ENCODE measurements around the gene RRAS2. TPM values are rescaled to one million over a fixed set of nuclear protein-coding genes. Genes with fewer than 3 reads are reported as not detected.

The RRAS2 gene
- total RNA-seq, 1 donor = 138 TPM

DNA sequence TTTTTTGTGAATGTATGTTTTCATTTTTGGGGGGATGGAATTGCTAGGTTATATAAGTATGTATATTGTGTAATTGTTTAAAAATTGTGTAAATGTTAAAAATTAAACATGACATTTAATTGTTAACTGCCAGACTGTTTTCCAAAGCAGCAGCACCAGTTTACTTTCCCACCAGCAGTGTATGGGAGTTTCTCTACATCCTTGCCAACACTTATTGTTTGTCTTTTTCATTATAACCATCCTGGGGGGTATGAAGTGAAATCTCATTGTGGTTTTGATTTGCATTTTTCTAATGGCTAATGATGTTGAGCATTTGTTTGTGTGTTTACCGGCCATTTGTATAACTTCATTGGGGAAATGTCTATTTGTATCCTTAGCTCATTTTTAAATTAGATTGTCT lies 31.7 kb upstream of the RRAS2 start:
- DNase-seq (ENCODE audit: low read depth) = no peak
- TF ChIP-seq, protein P1, sequence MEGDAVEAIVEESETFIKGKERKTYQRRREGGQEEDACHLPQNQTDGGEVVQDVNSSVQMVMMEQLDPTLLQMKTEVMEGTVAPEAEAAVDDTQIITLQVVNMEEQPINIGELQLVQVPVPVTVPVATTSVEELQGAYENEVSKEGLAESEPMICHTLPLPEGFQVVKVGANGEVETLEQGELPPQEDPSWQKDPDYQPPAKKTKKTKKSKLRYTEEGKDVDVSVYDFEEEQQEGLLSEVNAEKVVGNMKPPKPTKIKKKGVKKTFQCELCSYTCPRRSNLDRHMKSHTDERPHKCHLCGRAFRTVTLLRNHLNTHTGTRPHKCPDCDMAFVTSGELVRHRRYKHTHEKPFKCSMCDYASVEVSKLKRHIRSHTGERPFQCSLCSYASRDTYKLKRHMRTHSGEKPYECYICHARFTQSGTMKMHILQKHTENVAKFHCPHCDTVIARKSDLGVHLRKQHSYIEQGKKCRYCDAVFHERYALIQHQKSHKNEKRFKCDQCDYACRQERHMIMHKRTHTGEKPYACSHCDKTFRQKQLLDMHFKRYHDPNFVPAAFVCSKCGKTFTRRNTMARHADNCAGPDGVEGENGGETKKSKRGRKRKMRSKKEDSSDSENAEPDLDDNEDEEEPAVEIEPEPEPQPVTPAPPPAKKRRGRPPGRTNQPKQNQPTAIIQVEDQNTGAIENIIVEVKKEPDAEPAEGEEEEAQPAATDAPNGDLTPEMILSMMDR (IDR thresholded peaks at IDR 0.05; ENCODE audit: insufficient read depth, low read depth, low read length) = no peak

DNA sequence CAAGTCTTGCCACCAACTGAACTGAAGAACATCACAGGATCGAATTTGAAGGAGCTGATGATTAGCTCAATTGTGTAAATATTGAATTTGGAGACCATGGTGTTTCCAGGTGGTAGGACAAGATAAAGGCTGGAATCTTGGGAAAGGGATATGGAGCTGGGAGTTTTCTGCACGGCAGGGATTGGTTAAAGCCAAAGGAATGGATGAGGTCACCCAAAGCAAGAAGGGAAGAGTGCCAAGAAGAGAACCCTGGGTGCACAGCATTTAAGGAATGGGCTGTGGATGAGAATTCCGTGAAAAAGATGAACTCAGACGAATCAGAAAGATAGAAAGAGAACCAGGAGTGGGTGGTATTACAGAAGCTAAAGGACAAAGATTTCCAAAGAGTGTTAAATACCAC lies 29.4 kb upstream of the RRAS2 start:
- no peak for DNase-seq (ENCODE audit: low read depth)
- TF ChIP-seq, protein P1 (IDR thresholded peaks at IDR 0.05; ENCODE audit: insufficient read depth, low read depth, low read length) = no peak
- H3K4me3 ChIP-seq (ENCODE audit: low read depth, low read length) = no peak overlapping the region

More for the DNA sequence above, 31.7 kb upstream of the RRAS2 start:
- no peak overlapping the region for H3K4me3 ChIP-seq (ENCODE audit: low read depth, low read length)

DNA sequence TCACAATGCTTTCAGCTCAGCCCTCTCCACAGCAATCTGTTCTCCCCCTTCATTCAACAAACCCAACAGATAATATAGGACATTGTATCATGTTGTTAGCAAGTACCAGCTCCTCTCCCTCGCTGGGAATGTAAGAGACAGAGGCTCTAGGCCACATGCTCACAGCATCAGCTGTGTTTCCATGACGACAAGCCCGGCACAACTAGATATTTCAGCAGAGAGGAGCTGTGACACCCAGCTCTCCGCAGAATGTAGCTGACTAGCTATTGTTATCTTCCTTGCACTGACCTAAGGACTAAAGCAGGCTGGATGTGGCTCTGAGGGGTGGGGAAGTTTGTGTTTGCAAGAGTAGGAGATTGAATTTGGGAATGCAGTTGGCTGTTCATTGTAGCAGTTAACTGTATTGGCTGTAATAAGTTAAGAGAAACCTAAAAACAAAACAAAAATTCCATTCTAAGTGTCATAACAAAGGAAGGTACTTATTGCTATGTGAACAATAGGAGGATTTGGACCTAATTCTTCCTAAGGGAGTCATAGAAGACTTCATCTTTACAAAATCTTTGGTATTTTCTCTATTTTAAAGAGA lies 28.0 kb upstream of the RRAS2 start:
- TF ChIP-seq, protein P1 (IDR thresholded peaks at IDR 0.05; ENCODE audit: insufficient read depth, low read depth, low read length) = no peak
- no peak overlapping the region for H3K4me3 ChIP-seq (ENCODE audit: low read depth, low read length)
- peak; percentile 60 for DNase-seq (ENCODE audit: low read depth)

DNA sequence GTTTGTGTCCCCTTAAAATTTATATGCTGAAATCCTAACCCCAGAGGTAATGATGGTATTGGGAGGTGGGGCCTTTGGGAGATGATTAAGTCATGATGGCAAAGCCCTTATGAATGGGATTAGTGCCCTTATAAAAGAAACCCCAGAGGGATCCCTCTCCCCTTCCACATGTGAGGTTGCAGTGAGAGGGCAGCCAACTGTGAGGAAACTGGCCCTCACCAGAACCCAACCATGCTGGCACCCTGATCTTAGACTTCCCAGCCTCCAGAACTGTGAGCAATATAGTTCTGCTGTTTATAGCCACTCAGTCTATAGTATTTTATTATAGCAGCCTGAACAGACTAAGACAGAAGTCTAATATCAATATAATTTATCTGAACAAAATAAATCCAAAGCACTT lies 27.1 kb upstream of the RRAS2 start:
- H3K4me3 ChIP-seq (ENCODE audit: low read depth, low read length) = no peak overlapping the region
- DNase-seq (ENCODE audit: low read depth) = no peak
- TF ChIP-seq, protein P1 (IDR thresholded peaks at IDR 0.05; ENCODE audit: insufficient read depth, low read depth, low read length) = no peak

DNA sequence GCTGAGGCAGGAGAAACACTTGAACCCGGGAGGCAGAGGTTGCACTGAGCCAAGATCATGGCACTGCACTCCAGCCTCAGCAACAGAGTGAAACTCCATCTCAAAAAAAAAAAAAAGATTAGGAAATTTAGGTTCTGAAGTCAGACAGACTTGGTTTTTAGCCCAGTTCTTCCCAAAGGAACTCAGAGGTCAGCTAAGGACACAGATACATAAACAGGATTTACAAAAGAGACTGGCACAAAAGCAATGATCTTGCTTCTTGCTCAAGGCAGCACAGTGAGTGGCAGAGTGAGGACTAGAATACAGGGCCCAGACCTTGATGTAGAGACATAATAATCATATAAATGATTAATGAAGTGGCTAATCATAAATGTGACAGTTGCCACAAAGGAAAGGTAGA lies 25.4 kb upstream of the RRAS2 start:
- TF ChIP-seq, protein P1 (IDR thresholded peaks at IDR 0.05; ENCODE audit: insufficient read depth, low read depth, low read length) = no peak
- DNase-seq (ENCODE audit: low read depth) = peak; percentile 80

DNA sequence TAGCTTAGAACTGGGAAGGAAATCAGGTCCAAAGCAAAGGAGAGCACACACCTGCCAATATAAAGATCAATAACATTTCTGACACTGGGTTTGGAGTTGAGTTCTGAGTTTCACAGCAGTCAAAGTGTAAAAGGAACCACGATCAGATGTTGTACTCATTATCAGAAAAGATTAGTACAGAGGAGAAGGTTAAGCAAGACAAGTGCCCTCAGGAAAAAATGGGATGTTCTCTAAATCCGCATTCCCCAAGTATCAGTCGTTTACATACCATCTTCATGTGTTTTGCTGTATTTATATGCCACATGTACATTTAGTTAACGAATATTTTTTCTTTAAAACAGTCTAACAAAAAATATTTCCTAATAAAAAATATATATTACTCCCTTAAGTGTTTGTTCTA lies 23.0 kb upstream of the RRAS2 start:
- no peak overlapping the region for H3K4me3 ChIP-seq (ENCODE audit: low read depth, low read length)
- TF ChIP-seq, protein P1 (IDR thresholded peaks at IDR 0.05; ENCODE audit: insufficient read depth, low read depth, low read length) = no peak
- DNase-seq (ENCODE audit: low read depth) = no peak

More for the DNA sequence above, 25.4 kb upstream of the RRAS2 start:
- H3K4me3 ChIP-seq (ENCODE audit: low read depth, low read length) = no peak overlapping the region
